ENCODE results near the gene SH3PXD2A. TPM values are rescaled to one million over a fixed set of nuclear protein-coding genes. Genes with fewer than 3 reads are reported as not detected.
A peak's percentile ranks its signal among the peaks of the same experiment; 100 is the strongest.

SH3PXD2A gene
- total RNA-seq, 1 donor from 2014 or later = 36.8 TPM

DNA sequence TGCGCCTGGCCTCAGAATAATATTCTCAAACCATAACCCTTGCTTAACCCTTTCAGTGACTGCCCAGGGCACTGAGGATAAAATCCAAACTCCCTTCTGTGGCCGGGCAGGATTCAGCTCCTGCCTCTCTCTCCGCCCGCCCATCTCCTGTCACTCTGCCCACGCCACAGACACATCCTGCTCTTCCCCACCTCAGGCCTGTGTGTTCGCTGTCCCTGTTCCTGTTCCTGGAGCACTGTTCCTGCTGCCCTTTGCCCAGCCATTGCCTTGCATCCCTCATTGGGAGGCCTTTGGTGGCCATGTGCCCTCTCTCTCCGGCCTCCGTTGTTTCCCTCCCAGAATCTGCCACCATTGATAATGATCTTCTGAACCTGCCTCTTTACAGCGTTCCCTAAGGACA, 108.8 kb downstream of the SH3PXD2A start:
- DNase-seq (ENCODE audit: low spot score in 2 of 2, unreplicated experiment in 2 of 2) = no peak
- Mint-ChIP-seq H3K36me3 (no peaks in the 10 kb centered on the region), H3K9me3 (no peaks in the 10 kb centered on the region), H3K27me3 (ENCODE audit: low read depth) (no peaks in the 10 kb centered on the region), H3K4me1 (peaks cover 12% of the 10 kb centered on the region), H3K27ac (no peak overlapping the region), H3K4me3 (no peak overlapping the region)
- TF ChIP-seq, protein P1, sequence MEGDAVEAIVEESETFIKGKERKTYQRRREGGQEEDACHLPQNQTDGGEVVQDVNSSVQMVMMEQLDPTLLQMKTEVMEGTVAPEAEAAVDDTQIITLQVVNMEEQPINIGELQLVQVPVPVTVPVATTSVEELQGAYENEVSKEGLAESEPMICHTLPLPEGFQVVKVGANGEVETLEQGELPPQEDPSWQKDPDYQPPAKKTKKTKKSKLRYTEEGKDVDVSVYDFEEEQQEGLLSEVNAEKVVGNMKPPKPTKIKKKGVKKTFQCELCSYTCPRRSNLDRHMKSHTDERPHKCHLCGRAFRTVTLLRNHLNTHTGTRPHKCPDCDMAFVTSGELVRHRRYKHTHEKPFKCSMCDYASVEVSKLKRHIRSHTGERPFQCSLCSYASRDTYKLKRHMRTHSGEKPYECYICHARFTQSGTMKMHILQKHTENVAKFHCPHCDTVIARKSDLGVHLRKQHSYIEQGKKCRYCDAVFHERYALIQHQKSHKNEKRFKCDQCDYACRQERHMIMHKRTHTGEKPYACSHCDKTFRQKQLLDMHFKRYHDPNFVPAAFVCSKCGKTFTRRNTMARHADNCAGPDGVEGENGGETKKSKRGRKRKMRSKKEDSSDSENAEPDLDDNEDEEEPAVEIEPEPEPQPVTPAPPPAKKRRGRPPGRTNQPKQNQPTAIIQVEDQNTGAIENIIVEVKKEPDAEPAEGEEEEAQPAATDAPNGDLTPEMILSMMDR (IDR thresholded peaks at IDR 0.05; ENCODE audit: unreplicated experiment) = no peak

DNA sequence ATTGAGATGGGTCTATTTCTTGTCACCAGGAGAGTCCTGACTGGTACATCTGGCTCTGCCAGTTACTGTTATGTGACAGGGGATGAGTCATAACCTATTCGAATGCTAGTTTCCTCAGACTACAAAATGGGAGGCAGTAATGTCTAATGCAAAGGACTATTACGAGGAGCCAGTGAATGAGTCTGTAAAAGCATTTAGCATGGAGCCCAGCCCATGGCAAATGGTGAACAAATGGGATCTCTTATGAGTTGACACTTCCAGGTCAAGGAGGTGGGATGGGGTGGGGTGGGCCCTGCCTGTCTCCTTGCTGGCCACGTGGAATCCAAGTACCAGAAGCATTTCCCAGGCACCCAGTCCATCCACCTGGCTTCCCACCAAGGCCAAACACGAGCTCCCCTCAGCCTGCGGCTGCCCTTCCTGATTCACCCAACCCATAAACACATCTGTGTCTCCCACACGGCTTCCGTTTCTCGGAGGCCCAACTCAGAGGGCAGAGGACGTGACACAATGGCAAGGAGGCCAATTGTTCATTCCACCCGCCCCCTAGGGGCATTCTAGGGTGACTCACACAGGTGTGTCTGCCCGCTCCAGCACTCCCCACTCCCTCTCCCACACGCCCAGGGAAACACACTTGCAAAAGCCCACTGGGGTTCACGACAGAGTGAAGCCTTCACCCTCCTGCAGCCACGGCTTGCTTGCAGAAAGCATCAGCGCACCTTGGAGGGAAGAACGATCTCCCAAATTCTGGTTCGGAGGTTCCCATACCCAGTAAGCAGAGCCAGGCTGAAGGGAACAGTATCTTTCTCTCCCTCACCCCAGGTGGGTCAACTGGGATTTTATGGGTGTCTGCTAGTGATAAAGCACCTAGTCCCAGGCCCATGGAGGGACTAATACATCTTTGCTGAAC, 109.8 kb downstream of the SH3PXD2A start:
- Mint-ChIP-seq H3K9me3 (no peaks in the 10 kb centered on the region), H3K4me3 (no peak overlapping the region), H3K4me1 (peaks cover 12% of the 10 kb centered on the region), H3K27ac (no peak overlapping the region), H3K27me3 (ENCODE audit: low read depth) (no peaks in the 10 kb centered on the region), H3K36me3 (no peaks in the 10 kb centered on the region)
- TF ChIP-seq, protein P1 (IDR thresholded peaks at IDR 0.05; ENCODE audit: unreplicated experiment) = no peak
- no peak for DNase-seq (ENCODE audit: low spot score in 2 of 2, unreplicated experiment in 2 of 2)

DNA sequence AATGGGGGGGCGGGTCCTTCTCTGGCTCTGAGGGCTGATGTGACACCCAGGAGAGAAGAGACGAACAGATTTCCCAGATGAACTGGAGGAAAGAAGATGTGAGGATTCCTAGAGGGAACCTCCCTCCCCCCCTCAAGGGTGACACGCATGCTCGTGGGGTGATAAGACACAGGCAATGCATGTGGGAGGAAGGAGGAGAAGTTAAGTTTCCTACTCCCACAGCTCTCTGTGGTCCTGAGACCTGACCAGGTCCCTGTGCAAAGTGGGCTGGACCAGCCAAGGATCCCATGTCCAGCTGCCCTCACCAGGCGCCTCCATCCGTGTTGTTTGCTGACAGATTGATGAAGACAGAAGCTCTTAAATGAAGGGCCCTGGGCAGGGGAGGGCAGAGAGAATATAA, 112.6 kb downstream of the SH3PXD2A start:
- TF ChIP-seq, protein P1 (IDR thresholded peaks at IDR 0.05; ENCODE audit: unreplicated experiment) = no peak
- no peak overlapping the region for H3K27ac Mint-ChIP-seq
- no peak overlapping the region for H3K4me3 Mint-ChIP-seq
- H3K36me3 Mint-ChIP-seq = no peaks in the 10 kb centered on the region
- DNase-seq (ENCODE audit: low spot score in 2 of 2, unreplicated experiment in 2 of 2) = no peak
- peaks cover 37% of the 10 kb centered on the region for H3K4me1 Mint-ChIP-seq
- H3K27me3 Mint-ChIP-seq (ENCODE audit: low read depth) = no peaks in the 10 kb centered on the region
- no peaks in the 10 kb centered on the region for H3K9me3 Mint-ChIP-seq

DNA sequence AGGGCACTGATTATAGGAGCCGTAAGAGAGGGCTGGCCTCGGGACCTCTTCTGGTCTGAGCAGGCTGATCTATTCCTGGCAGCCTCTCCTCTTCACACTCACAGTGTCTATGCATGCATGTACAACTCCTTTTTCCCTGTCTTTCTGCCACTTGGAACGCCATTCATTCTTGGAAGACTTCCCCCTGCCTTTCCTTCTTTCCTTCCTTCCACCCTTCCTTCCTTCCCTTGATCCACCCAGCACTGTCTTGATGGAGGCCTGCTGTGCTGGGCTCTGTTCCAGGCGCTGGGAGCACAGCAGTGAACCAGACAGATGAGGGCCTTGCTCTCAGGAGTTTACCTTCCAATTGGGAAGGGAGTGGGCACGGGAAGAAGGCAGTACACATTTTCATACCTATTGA, 114.8 kb downstream of the SH3PXD2A start:
- TF ChIP-seq, protein P1 (IDR thresholded peaks at IDR 0.05; ENCODE audit: unreplicated experiment) = no peak
- Mint-ChIP-seq H3K4me3 (no peak overlapping the region), H3K4me1 (peaks cover 44% of the 10 kb centered on the region), H3K27ac (peak overlapping the region; percentile 60), H3K9me3 (no peaks in the 10 kb centered on the region), H3K36me3 (no peaks in the 10 kb centered on the region), H3K27me3 (ENCODE audit: low read depth) (no peaks in the 10 kb centered on the region)
- DNase-seq (ENCODE audit: low spot score in 2 of 2, unreplicated experiment in 2 of 2) = no peak

DNA sequence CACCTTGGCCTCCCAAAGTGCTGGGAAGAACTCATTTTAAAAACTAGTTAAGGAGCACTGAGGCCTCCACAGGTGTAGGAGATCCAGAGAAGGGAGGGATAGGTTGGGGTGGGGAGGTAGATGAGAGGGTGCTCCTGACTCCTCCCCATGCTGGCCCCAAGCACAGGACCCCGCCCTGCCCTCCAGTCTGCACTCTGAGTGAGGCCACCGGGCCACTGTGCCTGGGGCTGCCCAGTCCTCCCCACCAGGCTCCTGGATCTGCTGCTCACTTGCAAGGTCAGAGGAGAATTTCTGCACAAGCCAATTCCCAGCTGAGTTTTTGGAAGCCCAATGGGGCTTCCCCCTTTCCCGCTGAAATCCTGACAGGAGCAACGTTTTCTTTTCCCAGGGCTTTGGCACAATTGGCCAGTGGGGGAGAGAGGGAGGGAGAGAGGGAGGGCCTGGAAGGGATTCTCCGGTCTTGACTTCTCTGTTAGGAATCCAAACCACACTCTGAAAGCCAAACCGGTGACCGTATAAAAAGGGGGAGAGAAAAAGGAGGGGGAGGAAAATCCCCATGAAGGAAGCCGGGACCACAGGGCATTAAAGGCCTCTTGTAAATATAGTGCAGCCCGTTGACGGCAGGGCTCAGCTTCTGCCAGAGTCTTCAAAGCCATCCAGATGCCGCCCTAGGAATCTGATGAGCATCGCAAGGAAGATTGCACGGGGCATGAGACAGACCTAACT, 116.2 kb downstream of the SH3PXD2A start:
- Mint-ChIP-seq H3K4me1 (peaks cover 44% of the 10 kb centered on the region), H3K27ac (peak overlapping the region; percentile 83), H3K4me3 (peak overlapping the region; percentile 33), H3K36me3 (no peaks in the 10 kb centered on the region), H3K27me3 (ENCODE audit: low read depth) (no peaks in the 10 kb centered on the region), H3K9me3 (no peaks in the 10 kb centered on the region)
- TF ChIP-seq, protein P1 (IDR thresholded peaks at IDR 0.05; ENCODE audit: unreplicated experiment) = no peak
- DNase-seq (ENCODE audit: low spot score in 2 of 2, unreplicated experiment in 2 of 2) = no peak

Data from mesothelial cell of epicardium (in vitro differentiated cells).